HepG2 (cell line): ENCODE data around the gene CHPF. TPM values are rescaled to one million over a fixed set of nuclear protein-coding genes. Genes with fewer than 3 reads are reported as not detected.
A peak's percentile ranks its signal among the peaks of the same experiment; 100 is the strongest.

Experiments
- ARNT2 ChIP-seq: sonication (generic); formaldehyde crosslinking; IDR thresholded peaks from 2 replicates; pipeline ENCODE4 v1.8.0; 2022; ENCODE audit warnings: mild to moderate bottlenecking, low read depth, missing genetic modification reagents, moderate library complexity
- KDM5B ChIP-seq: sonication (generic); formaldehyde crosslinking; IDR thresholded peaks from 2 replicates; pipeline ENCODE4 v1.4.0; 2020; ENCODE audit warnings: missing genetic modification reagents, mild to moderate bottlenecking, borderline replicate concordance
- KLF15 ChIP-seq: sonication (generic); formaldehyde crosslinking; IDR thresholded peaks from 2 replicates; pipeline ENCODE4 v1.8.1; 2023; ENCODE audit warnings: borderline replicate concordance, mild to moderate bottlenecking, inconsistent platforms, missing genetic modification reagents, mixed read lengths
- KMT2B ChIP-seq: IDR thresholded peaks from 2 replicates; pipeline ENCODE4 v1.6.1; 2016; ENCODE audit warnings: missing genetic modification reagents, missing compliant biosample characterization
- MED13 ChIP-seq: sonication (generic); formaldehyde crosslinking; IDR thresholded peaks from 2 replicates; pipeline ENCODE4 v1.5.0; 2020; ENCODE audit warnings: missing genetic modification reagents
- NFE2L1 ChIP-seq: sonication (generic); formaldehyde crosslinking; IDR thresholded peaks from 2 replicates; pipeline ENCODE4 v1.4.0; 2020; ENCODE audit warnings: missing genetic modification reagents, mild to moderate bottlenecking, borderline replicate concordance
- NFYB ChIP-seq: sonication (generic); formaldehyde crosslinking; IDR thresholded peaks from 2 replicates; pipeline ENCODE4 v1.4.0; 2020; ENCODE audit warnings: missing genetic modification reagents
- SAP130 ChIP-seq: IDR thresholded peaks from 2 replicates; pipeline ENCODE4 v1.6.1; 2016; ENCODE audit warnings: low read depth
- ZBTB7A ChIP-seq: sonication (generic); formaldehyde crosslinking; IDR thresholded peaks from 2 replicates; pipeline ENCODE4 v1.8.0; 2022; ENCODE audit warnings: mild to moderate bottlenecking, missing genetic modification reagents
- ZNF138 ChIP-seq: sonication (generic); formaldehyde crosslinking; IDR thresholded peaks from 2 replicates; pipeline ENCODE4 v1.5.0; 2020; ENCODE audit warnings: mild to moderate bottlenecking, low read depth, missing genetic modification reagents
- ZNF431 ChIP-seq: sonication (generic); formaldehyde crosslinking; IDR thresholded peaks from 2 replicates; pipeline ENCODE4 v1.9.0; 2022; ENCODE audit warnings: missing genetic modification reagents, low read depth, mild to moderate bottlenecking, borderline replicate concordance
- ZNF652 ChIP-seq: IDR thresholded peaks from 2 replicates; pipeline ENCODE4 v1.6.1; 2016; ENCODE audit warnings: low read depth, borderline replicate concordance
- ZNF878 ChIP-seq: sonication (generic); formaldehyde crosslinking; IDR thresholded peaks from 2 replicates; pipeline ENCODE4 v1.8.1; 2023; ENCODE audit warnings: mild to moderate bottlenecking, missing genetic modification reagents, moderate library complexity
- polyA plus RNA-seq, 8 experiments: library from polyadenylated mRNA; depleted of rRNA in 3 of 8; stranded (reverse) in 7 of 8; unstranded in 1 of 8; fragments of >200 nt; fragmentation: Illumina TruSeq in 4 of 8; extraction: Trizol in 4 of 8; gene quantifications; 2 replicates each; pipeline versions ENCODE4 v1.2.1 to v1.2.3, GENCODE V29; 2011 to 2016; ENCODE audit warnings: low read depth in 4 of 8, missing spikeins in 1 of 8, mixed read lengths in 1 of 8; ENCODE audit not compliant: insufficient read depth in 1 of 8
- total RNA-seq, 5 experiments: library from RNA; depleted of rRNA; stranded (reverse); fragments of >200 nt; fragmentation: Illumina TruSeq; extraction: Trizol; gene quantifications; 2 replicates each; pipeline ENCODE4 v1.2.3, GENCODE V29; 2016; ENCODE audit warnings: low read depth in 1 of 5
- TF ChIP-seq, protein P1 (sequence below): sonication (generic); formaldehyde crosslinking; IDR thresholded peaks from 2 replicates; pipeline ENCODE4 v1.5.0; 2020; ENCODE audit warnings: mild to moderate bottlenecking, missing genetic modification reagents
- TF ChIP-seq, protein P2 (sequence below): IDR thresholded peaks from 2 replicates; pipeline ENCODE4 v1.6.1; 2012; ENCODE audit warnings: inconsistent platforms
- TF ChIP-seq, protein P3 (sequence below): sonication (generic); formaldehyde crosslinking; IDR thresholded peaks from 2 replicates; pipeline ENCODE4 v1.5.0; 2020; ENCODE audit warnings: mild to moderate bottlenecking, missing genetic modification reagents, moderate library complexity
- TF ChIP-seq, protein P4 (sequence below): sonication (generic); formaldehyde crosslinking; IDR thresholded peaks from 2 replicates; pipeline ENCODE4 v1.5.0; 2020; ENCODE audit warnings: missing genetic modification reagents, mild to moderate bottlenecking, borderline replicate concordance
- TF ChIP-seq, protein P5 (sequence below), 2 experiments: sonication (generic) in 1 of 2; formaldehyde crosslinking in 1 of 2; IDR thresholded peaks; 2 replicates each; pipeline versions ENCODE4 v1.4.0 to v1.6.1; 2018 to 2020; ENCODE audit warnings: missing genetic modification reagents in 2 of 2, borderline replicate concordance in 1 of 2, low read depth in 1 of 2, mild to moderate bottlenecking in 1 of 2, missing biosample characterization in 1 of 2
- TF ChIP-seq, protein P6 (sequence below): sonication (generic); formaldehyde crosslinking; IDR thresholded peaks from 2 replicates; pipeline ENCODE4 v1.4.0; 2020; ENCODE audit warnings: missing genetic modification reagents

CHPF gene
- total and polyA plus RNA-seq, 2 of the 13 experiments (the other 11 are each of a cell fraction or from before 2014, with no cell fraction given) = 79.6 to 111 TPM

DNA sequence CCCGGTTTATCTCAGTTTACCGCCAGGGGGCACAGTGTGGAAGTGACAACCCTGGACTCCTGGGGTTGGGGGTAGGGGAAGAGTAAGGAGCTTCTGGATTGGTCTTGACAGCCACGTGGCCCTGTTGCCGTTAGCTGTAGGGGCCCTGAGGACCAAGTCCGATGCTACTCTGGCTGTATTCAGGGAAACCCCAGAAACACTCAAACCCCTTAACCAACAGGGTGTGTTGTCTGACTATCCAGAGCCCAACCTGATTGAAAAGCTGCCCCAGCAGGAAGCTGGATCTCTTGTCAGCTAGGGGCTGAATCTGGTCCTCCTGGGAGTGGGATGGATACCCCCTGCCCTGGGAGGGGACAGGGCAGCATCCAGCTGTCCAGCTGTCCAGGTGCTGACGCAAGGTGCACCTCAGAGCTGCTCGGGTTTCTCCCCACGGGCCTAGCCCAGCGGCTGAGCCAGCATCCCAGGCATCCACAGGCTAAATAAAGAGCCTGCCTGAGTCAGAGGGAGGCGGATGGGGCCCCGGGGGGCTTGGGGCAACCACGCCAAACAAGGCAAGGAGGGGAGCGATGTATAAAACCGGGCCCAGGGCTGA, 48.0 kb downstream of the CHPF start (continued):
- TF ChIP-seq, protein P1, sequence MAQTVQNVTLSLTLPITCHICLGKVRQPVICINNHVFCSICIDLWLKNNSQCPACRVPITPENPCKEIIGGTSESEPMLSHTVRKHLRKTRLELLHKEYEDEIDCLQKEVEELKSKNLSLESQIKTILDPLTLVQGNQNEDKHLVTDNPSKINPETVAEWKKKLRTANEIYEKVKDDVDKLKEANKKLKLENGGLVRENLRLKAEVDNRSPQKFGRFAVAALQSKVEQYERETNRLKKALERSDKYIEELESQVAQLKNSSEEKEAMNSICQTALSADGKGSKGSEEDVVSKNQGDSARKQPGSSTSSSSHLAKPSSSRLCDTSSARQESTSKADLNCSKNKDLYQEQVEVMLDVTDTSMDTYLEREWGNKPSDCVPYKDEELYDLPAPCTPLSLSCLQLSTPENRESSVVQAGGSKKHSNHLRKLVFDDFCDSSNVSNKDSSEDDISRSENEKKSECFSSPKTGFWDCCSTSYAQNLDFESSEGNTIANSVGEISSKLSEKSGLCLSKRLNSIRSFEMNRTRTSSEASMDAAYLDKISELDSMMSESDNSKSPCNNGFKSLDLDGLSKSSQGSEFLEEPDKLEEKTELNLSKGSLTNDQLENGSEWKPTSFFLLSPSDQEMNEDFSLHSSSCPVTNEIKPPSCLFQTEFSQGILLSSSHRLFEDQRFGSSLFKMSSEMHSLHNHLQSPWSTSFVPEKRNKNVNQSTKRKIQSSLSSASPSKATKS = no peak
- TF ChIP-seq ARNT2 (no peak), SAP130 (CRISPR knock-in tag) (peak; percentile 82), ZNF431 (no peak), ZBTB7A (CRISPR knock-in tag) (no peak), MED13 (CRISPR knock-in tag) (no peak), ZNF138 (no peak), KLF15 (CRISPR knock-in tag) (no peak), ZNF652 (CRISPR knock-in tag) (no peak), NFYB (CRISPR knock-in tag) (0 out of 2 replicates have a peak, but pooled peaks have one; percentile 34), KMT2B (CRISPR knock-in tag) (no peak), KDM5B (CRISPR knock-in tag) (no peak), NFE2L1 (CRISPR knock-in tag) (no peak), ZNF878 (CRISPR knock-in tag) (no peak)
- TF ChIP-seq, protein P2, sequence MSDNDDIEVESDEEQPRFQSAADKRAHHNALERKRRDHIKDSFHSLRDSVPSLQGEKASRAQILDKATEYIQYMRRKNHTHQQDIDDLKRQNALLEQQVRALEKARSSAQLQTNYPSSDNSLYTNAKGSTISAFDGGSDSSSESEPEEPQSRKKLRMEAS = peak; percentile 82
- TF ChIP-seq, protein P3, sequence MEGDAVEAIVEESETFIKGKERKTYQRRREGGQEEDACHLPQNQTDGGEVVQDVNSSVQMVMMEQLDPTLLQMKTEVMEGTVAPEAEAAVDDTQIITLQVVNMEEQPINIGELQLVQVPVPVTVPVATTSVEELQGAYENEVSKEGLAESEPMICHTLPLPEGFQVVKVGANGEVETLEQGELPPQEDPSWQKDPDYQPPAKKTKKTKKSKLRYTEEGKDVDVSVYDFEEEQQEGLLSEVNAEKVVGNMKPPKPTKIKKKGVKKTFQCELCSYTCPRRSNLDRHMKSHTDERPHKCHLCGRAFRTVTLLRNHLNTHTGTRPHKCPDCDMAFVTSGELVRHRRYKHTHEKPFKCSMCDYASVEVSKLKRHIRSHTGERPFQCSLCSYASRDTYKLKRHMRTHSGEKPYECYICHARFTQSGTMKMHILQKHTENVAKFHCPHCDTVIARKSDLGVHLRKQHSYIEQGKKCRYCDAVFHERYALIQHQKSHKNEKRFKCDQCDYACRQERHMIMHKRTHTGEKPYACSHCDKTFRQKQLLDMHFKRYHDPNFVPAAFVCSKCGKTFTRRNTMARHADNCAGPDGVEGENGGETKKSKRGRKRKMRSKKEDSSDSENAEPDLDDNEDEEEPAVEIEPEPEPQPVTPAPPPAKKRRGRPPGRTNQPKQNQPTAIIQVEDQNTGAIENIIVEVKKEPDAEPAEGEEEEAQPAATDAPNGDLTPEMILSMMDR = peak; percentile 86
- TF ChIP-seq, protein P4, sequence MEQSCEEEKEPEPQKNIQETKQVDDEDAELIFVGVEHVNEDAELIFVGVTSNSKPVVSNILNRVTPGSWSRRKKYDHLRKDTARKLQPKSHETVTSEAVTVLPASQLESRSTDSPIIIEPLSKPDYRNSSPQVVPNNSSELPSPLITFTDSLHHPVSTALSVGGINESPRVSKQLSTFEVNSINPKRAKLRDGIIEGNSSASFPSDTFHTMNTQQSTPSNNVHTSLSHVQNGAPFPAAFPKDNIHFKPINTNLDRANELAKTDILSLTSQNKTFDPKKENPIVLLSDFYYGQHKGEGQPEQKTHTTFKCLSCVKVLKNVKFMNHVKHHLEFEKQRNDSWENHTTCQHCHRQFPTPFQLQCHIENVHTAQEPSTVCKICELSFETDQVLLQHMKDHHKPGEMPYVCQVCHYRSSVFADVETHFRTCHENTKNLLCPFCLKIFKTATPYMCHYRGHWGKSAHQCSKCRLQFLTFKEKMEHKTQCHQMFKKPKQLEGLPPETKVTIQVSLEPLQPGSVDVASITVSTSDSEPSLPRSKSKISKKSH (CRISPR knock-in tag) = 0 out of 2 replicates have a peak, but pooled peaks have one; percentile 4
- TF ChIP-seq, protein P5, sequence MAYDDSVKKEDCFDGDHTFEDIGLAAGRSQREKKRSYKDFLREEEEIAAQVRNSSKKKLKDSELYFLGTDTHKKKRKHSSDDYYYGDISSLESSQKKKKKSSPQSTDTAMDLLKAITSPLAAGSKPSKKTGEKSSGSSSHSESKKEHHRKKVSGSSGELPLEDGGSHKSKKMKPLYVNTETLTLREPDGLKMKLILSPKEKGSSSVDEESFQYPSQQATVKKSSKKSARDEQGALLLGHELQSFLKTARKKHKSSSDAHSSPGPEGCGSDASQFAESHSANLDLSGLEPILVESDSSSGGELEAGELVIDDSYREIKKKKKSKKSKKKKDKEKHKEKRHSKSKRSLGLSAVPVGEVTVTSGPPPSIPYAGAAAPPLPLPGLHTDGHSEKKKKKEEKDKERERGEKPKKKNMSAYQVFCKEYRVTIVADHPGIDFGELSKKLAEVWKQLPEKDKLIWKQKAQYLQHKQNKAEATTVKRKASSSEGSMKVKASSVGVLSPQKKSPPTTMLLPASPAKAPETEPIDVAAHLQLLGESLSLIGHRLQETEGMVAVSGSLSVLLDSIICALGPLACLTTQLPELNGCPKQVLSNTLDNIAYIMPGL (CRISPR knock-in tag; IDR thresholded peaks at IDR 0.05; ENCODE audit: borderline replicate concordance in 1 of 2, low read depth in 1 of 2) = peak; percentile 44 to 53; a peak in 2 of 4 replicates
- TF ChIP-seq, protein P6, sequence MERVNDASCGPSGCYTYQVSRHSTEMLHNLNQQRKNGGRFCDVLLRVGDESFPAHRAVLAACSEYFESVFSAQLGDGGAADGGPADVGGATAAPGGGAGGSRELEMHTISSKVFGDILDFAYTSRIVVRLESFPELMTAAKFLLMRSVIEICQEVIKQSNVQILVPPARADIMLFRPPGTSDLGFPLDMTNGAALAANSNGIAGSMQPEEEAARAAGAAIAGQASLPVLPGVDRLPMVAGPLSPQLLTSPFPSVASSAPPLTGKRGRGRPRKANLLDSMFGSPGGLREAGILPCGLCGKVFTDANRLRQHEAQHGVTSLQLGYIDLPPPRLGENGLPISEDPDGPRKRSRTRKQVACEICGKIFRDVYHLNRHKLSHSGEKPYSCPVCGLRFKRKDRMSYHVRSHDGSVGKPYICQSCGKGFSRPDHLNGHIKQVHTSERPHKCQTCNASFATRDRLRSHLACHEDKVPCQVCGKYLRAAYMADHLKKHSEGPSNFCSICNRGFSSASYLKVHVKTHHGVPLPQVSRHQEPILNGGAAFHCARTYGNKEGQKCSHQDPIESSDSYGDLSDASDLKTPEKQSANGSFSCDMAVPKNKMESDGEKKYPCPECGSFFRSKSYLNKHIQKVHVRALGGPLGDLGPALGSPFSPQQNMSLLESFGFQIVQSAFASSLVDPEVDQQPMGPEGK (CRISPR knock-in tag) = peak; percentile 57
